Thyroid gland (tissue), 4 donors: Measurements from ENCODE around the gene MTA3. TPM values are rescaled to one million over a fixed set of nuclear protein-coding genes. Genes with fewer than 3 reads are reported as not detected.
A peak's percentile ranks its signal among the peaks of the same experiment; 100 is the strongest.

Source experiments
- DNase-seq, 2 donors: peaks; one replicate each; pipeline ENCODE4 v3.0.0-alpha.2; 2019
- H3K27ac ChIP-seq, 3 donors: fragments of 200-600 bp; sonication (generic); 1 replicate in 2 of 3; 2 replicates in 1 of 3; pipeline ENCODE4 v1.5.1; 2016 to 2019; ENCODE audit warnings: mild to moderate bottlenecking in 1 of 3, moderate library complexity in 1 of 3
- H3K27me3 ChIP-seq: fragments of 200-600 bp; sonication (generic); one replicate; pipeline ENCODE4 v1.5.1; 2019
- H3K36me3 ChIP-seq, 2 donors: fragments of 200-600 bp; sonication (generic); one replicate each; pipeline ENCODE4 v1.5.1; 2016 to 2019
- H3K4me1 ChIP-seq, 2 donors: fragments of 200-600 bp; sonication (generic); one replicate each; pipeline ENCODE4 v1.5.1; 2017 to 2019
- H3K4me3 ChIP-seq, 3 donors: fragments of 200-600 bp; sonication (generic); replicated peaks in 1 of 3; 1 replicate in 2 of 3; 2 replicates in 1 of 3; pipeline ENCODE4 v1.5.1; 2016; ENCODE audit warnings: mild to moderate bottlenecking in 1 of 3
- H3K9me3 ChIP-seq: fragments of 200-600 bp; sonication (generic); one replicate; pipeline ENCODE4 v1.5.1; 2017
- POLR2A ChIP-seq, 2 donors: fragments of 450-650 bp; IDR thresholded peaks; one replicate each; pipeline ENCODE4 v1.6.1; 2017; ENCODE audit warnings: antibody characterized with exemption in 2 of 2, mild to moderate bottlenecking in 2 of 2, moderate library complexity in 1 of 2
- whole genome bisulfite sequencing, 2 donors: methylation state at CpG; one replicate each; pipeline ENCODE4 v1.1.5; 2017; 5-methylcytosine and 5-hydroxymethylcytosine counted together
- intact Hi-C: fragments of 100-400 bp; cut with DNase I; formaldehyde crosslinking; loops from one replicate; pipeline ENCODE4 v1.15.1; 2023
- total RNA-seq, 4 donors: library from RNA; depleted of rRNA; stranded (reverse); fragments of >200 nt; gene quantifications; one replicate each; pipeline ENCODE4 v1.2.3, GENCODE V29; 2016
- TF ChIP-seq, protein P1 (sequence below), 6 experiments: fragments of 200-600 bp in 3 of 6; fragments of 450-650 bp in 3 of 6; sonication (generic) in 3 of 6; IDR thresholded peaks; one replicate each; pipeline ENCODE4 v1.5.1; 2016 to 2019; ENCODE audit warnings: antibody characterized with exemption in 6 of 6, mild to moderate bottlenecking in 2 of 6, inconsistent platforms in 1 of 6, moderate library complexity in 1 of 6

The MTA3 gene
- total RNA-seq, 4 donors from 2014 or later: 29.8 to 50.0 (median 34.0) TPM

DNA sequence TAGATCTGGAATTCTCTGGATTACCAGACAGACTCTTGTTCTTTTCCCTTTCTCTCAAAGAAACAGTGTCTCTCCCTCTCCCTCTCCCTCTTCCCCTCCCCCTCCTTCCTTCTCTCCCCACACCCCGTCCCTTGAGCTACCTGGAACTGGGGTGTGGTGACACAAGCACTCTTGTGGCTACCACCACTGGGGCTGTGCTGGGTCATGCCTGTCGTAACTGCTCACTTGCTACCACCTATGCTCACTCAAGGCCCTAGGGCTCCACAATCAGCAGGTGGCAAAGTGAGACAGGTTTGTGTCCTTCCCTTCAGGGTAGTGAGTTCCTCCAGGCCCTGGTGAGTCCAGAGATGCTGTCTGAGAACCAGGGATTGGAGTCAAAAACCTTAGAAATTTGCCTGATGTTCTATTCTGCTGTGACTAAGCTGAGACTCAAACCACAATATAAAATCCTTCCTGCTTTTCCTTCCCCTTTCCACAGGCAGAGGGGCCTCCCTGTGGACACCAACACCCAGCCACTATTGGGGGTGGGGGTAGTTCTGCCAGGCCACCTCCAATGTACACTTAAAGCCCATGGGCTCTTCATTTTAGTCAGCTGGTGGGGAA, 124.7 kb downstream of the MTA3 start:
- H3K27ac ChIP-seq: no peak overlapping the region
- no peak overlapping the region for H3K4me3 ChIP-seq
- intact Hi-C loops: no loop called here
- H3K9me3 ChIP-seq: no peaks in the 10 kb centered on the region
- 72 to 78% methylated on average over 2 of the region's 2 CpGs for WGBS, 2 donors
- H3K27me3 ChIP-seq: no peaks in the 10 kb centered on the region
- peak in 1 of 2 donors; percentile 11 for DNase-seq
- H3K36me3 ChIP-seq: no peaks in the 10 kb centered on the region
- TF ChIP-seq POLR2A (IDR thresholded peaks at IDR 0.05): no peak
- TF ChIP-seq, protein P1, sequence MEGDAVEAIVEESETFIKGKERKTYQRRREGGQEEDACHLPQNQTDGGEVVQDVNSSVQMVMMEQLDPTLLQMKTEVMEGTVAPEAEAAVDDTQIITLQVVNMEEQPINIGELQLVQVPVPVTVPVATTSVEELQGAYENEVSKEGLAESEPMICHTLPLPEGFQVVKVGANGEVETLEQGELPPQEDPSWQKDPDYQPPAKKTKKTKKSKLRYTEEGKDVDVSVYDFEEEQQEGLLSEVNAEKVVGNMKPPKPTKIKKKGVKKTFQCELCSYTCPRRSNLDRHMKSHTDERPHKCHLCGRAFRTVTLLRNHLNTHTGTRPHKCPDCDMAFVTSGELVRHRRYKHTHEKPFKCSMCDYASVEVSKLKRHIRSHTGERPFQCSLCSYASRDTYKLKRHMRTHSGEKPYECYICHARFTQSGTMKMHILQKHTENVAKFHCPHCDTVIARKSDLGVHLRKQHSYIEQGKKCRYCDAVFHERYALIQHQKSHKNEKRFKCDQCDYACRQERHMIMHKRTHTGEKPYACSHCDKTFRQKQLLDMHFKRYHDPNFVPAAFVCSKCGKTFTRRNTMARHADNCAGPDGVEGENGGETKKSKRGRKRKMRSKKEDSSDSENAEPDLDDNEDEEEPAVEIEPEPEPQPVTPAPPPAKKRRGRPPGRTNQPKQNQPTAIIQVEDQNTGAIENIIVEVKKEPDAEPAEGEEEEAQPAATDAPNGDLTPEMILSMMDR (IDR thresholded peaks at IDR 0.05): no peak
- no peaks in the 10 kb centered on the region for H3K4me1 ChIP-seq

DNA sequence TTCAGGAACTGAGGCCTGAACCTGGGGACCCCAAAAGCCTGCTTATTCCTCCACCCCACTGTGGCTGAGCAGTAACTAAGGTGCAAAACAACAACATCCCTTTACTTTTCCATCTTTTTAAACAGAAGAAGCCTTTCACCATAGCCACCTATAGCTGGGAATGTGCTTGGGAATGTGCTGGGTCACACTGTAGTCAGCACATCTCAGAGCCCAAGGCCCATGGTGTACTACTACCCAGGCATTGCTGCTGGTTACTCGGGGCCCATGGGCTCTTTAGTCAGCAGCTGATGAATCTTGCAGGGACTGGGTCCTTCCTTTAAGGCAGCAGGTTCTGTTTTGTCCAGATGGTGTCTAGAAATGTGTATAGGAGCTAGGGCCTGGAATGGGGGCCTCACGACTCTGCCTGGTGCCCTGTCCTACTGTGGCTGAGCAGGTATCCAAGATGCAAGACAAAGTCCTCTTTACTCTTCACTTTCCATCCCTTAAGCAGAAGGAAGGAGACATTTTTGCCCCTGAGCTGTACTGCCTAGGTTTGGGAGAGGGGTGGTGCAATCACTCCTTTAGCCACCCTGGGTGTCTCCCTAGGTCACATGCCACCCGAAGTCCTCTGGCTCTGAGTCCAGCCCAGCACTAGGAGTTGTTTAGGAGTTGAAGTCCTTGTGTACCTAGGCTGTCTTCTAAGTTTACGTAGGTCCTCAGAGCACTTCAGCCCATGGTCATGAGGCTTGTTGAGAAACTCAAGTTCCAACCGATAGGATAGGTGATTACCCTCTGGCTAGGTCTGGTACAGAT, 125.5 kb downstream of the MTA3 start:
- intact Hi-C loops: no loop called here
- Histone ChIP-seq H3K36me3 (no peaks in the 10 kb centered on the region), H3K27ac (no peak overlapping the region), H3K4me3 (no peak overlapping the region), H3K4me1 (no peaks in the 10 kb centered on the region), H3K9me3 (no peaks in the 10 kb centered on the region), H3K27me3 (no peaks in the 10 kb centered on the region)
- no peak for TF ChIP-seq POLR2A (IDR thresholded peaks at IDR 0.05)
- TF ChIP-seq, protein P1 (IDR thresholded peaks at IDR 0.05): no peak
- DNase-seq: no peak
- WGBS, 2 donors: 84 to 92% methylated on average over 5 of the region's 5 CpGs

DNA sequence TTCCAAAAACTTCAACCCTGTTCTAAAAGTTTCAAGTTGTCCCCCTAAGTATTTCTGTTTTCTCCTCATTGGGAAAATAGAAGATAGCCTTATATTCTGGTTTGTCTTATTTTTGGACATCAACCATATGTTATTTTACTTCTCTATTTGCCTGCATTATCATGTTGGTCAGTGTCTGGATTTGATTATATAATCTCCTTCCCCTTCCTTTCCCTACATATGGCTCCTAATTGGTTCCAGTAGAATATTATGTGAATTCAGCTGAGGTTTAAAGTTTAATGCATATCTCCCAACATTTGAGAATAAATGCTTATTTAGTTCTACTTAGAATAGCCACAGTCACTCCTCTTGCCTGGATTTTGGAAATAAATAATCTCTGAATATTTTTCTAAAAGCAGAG, 128.6 kb downstream of the MTA3 start:
- Histone ChIP-seq H3K27me3 (no peaks in the 10 kb centered on the region), H3K9me3 (no peaks in the 10 kb centered on the region), H3K36me3 (no peaks in the 10 kb centered on the region), H3K4me3 (no peak overlapping the region), H3K4me1 (no peaks in the 10 kb centered on the region), H3K27ac (no peak overlapping the region)
- TF ChIP-seq POLR2A (IDR thresholded peaks at IDR 0.05): no peak
- TF ChIP-seq, protein P1 (IDR thresholded peaks at IDR 0.05): no peak
- intact Hi-C loops: no loop called here
- DNase-seq: no peak

DNA sequence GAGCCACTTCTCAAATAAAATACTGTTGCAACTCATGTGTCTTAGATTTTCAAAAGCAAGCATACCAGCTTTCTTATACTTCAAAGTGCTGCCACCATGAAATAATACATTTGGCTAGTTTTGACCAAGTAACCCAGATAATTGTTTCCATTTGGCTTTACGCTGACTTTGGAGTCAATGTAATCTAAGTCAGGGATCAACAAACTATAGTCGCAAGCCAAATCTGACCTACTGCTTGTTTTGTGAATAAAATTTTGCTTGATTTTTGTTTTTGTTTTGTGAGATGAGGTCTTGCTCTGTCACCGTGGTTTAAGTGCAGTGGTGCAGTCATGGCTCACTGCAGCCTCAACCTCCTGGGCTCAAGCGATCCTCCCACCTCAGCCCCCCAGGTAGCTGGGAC, 130.5 kb downstream of the MTA3 start:
- WGBS, 2 donors: 83 to 92% methylated on average over 4 of the region's 4 CpGs
- H3K4me1 ChIP-seq: no peaks in the 10 kb centered on the region
- no peaks in the 10 kb centered on the region for H3K36me3 ChIP-seq
- no peak overlapping the region for H3K27ac ChIP-seq
- no peak for DNase-seq
- no peak overlapping the region for H3K4me3 ChIP-seq
- no peaks in the 10 kb centered on the region for H3K27me3 ChIP-seq
- intact Hi-C loops: no loop called here
- TF ChIP-seq, protein P1 (IDR thresholded peaks at IDR 0.05): no peak
- no peak for TF ChIP-seq POLR2A (IDR thresholded peaks at IDR 0.05)
- no peaks in the 10 kb centered on the region for H3K9me3 ChIP-seq

DNA sequence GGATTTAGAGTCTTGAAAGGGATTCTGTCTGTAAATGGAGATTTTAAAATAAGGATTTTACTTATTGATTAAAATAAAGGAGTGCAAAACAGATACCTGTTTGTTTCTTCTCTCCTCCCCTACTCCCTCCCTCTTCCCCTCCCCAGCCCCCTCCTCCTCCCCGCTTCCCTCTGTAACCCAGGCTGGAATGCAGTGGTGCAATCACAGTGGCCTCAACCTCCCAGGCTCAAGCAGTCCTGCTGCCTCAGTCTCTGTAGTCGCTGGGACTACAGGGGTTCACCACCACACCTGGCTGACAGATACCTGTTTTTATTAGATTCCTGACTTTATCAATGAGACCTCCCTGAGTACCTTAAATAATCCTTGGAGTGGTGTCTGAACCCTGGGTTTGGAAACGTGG, 138.4 kb downstream of the MTA3 start:
- no peaks in the 10 kb centered on the region for H3K36me3 ChIP-seq
- WGBS, 2 donors: 80 to 83% methylated on average over 3 of the region's 3 CpGs
- H3K4me1 ChIP-seq: no peaks in the 10 kb centered on the region
- TF ChIP-seq, protein P1 (IDR thresholded peaks at IDR 0.05): no peak
- TF ChIP-seq POLR2A (IDR thresholded peaks at IDR 0.05): no peak
- no peaks in the 10 kb centered on the region for H3K27me3 ChIP-seq
- DNase-seq: no peak
- no peaks in the 10 kb centered on the region for H3K9me3 ChIP-seq
- no peak overlapping the region for H3K4me3 ChIP-seq
- H3K27ac ChIP-seq: no peak overlapping the region
- intact Hi-C loops: no loop called here
